A549 (cell line): ENCODE data around the gene BRINP1.

Experiments
- CHD4 ChIP-seq: fragments of 200-600 bp; sonication (generic); IDR thresholded peaks from 2 replicates; pipeline ENCODE4 v1.6.1; 2016; ENCODE audit warnings: antibody characterized with exemption, mild to moderate bottlenecking, borderline replicate concordance
- EHMT2 ChIP-seq: fragments of 200-600 bp; sonication (generic); IDR thresholded peaks from 2 replicates; pipeline ENCODE4 v1.6.1; 2016; ENCODE audit warnings: antibody characterized with exemption, low read depth, mild to moderate bottlenecking, moderate library complexity
- EP300 ChIP-seq, 2 experiments: fragments of >200 bp; sonication (Bioruptor Twin); formaldehyde crosslinking; IDR thresholded peaks; 2 replicates in 1 of 2; 3 replicates in 1 of 2; pipeline ENCODE4 v1.6.1; 2016 to 2017
- POLR2A ChIP-seq: IDR thresholded peaks from 2 replicates; pipeline ENCODE4 v1.6.1; 2012; ENCODE audit warnings: mild to moderate bottlenecking, low read length
- SREBF2 ChIP-seq: fragments of 450-650 bp; IDR thresholded peaks from 2 replicates; pipeline ENCODE4 v1.6.1; 2014; ENCODE audit warnings: mild to moderate bottlenecking, moderate library complexity
- TF ChIP-seq, protein P1 (sequence below): fragments of >200 bp; sonication (Bioruptor Twin); formaldehyde crosslinking; IDR thresholded peaks from 3 replicates; pipeline ENCODE4 v1.5.1; 2016

DNA sequence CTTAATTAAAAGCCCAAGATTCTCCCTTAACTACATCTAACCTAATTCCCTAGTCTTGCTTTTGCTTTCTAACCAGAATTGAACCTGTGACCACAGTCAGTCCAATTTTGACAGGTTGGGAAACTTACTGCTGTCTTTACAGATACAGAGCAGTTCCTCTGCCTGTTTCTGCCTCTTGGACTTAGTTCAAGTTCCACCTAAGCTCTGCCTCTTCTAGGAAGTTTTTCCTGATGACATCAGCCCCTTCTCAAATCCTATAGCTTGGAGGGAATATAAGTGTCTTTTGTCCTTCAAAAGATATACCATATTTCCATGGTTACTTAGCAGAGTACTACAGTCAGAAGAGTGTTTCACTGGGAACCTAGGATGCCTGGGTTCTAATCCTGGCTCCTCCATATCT is 31.7 kb downstream of the BRINP1 start:
- TF ChIP-seq, protein P1, sequence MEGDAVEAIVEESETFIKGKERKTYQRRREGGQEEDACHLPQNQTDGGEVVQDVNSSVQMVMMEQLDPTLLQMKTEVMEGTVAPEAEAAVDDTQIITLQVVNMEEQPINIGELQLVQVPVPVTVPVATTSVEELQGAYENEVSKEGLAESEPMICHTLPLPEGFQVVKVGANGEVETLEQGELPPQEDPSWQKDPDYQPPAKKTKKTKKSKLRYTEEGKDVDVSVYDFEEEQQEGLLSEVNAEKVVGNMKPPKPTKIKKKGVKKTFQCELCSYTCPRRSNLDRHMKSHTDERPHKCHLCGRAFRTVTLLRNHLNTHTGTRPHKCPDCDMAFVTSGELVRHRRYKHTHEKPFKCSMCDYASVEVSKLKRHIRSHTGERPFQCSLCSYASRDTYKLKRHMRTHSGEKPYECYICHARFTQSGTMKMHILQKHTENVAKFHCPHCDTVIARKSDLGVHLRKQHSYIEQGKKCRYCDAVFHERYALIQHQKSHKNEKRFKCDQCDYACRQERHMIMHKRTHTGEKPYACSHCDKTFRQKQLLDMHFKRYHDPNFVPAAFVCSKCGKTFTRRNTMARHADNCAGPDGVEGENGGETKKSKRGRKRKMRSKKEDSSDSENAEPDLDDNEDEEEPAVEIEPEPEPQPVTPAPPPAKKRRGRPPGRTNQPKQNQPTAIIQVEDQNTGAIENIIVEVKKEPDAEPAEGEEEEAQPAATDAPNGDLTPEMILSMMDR: no peak
- no peak for TF ChIP-seq EP300 (IDR thresholded peaks at IDR 0.05)
- TF ChIP-seq EHMT2: no peak
- no peak for TF ChIP-seq SREBF2
- no peak for TF ChIP-seq CHD4
- no peak for TF ChIP-seq POLR2A
